ENCODE data around the gene HAGHL.
A peak's percentile ranks its signal among the peaks of the same experiment; 100 is the strongest.

The HAGHL gene

GRCh38 chr16:721765-722540, 5.0 kb upstream of the HAGHL start:
- no peak for DNase-seq

- no peak for DNase-seq
Measured at GRCh38 chr16:722835-723633, 3.9 kb upstream of the HAGHL start.

- DNase-seq: no peak
Measured at GRCh38 chr16:723695-724094, 3.2 kb upstream of the HAGHL start.

- no peak for DNase-seq
Measured at GRCh38 chr16:724188-725040, 2.5 kb upstream of the HAGHL start.

DNA sequence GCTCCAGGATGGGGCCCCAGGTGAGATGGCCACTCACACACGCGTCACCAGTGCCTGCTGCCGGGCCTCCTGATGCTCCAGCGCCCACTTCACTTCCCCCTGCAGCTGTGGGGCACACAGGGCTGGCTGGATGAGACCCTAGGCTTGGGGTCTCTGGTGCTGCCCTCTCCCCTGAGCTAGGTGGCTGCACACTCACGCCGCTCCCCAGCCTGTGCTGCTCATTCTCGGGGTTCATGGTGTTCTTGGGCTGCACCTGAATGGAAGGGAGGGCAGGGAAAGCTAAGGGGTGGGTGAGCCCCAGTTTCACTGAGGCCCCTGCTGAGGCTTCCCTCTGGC, 1.9 kb upstream of the HAGHL start:
- DNase-seq: no peak

DNA sequence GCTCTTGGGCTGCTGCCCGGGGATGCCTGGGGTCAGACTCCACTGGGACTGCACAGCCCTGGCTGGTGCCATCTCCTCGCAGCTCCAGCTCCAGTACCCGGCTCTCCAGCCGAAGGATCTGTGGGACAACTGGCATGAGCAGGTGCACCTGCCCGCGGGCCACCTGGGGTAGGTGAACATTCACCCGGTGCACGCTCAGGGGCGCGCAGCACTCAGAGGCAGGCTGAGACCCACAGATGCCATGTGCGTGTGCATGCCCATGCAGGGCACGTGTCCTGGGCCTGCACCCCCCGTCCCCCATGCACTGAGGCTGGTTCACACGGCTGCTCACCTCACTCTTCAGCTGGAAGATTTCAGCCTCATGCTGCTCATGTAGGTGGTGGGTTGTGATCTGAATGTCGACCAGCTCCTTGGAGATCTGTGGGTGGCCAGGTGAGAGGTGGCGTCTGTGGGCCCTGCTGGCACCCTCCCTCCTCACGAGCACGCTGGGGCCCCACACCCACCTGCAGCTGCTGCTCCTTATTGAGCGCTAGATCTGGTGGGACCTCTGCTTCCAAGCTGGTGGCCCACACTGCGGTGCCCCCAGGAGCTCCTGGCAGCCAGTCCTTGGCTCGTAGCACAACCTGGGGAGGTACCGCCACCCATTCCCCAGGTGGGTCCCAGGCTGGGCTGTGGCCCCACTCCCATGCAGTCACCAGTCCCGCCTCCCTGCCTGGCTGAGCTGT, 1.3 kb upstream of the HAGHL start:
- DNase-seq: no peak

DNA sequence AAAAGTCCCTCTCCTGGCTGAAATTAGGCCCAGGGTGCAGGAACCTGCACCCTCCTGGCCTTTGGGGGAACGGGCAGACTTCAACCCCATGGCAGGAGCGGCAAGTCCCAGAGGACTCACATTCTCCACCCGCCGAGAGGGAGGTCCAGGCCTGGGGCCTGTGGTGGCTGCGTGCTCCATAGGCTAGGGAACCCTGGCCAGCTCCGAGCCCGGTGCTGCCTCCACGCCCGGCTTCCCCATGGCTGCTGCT, 793 bp upstream of the HAGHL start:
- no peak for DNase-seq

DNA sequence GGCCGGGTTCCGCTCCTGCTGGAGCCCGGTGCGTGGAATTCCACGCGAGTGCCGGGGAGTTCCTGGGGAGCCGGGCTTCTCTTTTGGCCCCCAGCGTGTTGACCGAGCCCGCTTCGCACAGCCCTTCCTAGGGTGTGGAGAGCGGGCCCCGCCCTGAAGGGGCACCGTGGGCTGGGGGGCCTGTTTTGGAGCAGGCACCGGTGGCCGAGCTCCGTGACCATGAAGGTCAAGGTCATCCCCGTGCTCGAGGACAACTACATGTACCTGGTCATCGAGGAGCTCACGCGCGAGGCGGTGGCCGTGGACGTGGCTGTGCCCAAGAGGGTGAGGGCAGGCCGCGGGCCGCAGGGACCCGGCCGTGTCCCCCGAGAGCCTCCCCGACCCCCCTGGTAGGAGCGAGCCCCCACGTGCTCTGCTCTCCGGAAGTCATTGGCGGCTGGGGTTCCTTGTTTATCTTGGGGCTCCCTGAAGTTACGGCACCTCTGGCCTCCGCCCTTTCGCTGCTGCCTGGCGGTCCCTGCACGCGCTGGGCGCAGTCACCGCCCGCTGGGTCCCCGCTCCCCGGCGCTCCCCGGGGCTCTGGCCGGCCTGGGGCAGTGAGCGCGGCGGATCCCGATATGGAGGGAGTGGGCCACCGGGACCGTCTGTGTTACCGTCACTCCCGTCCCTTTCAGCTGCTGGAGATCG, 528 bp downstream of the HAGHL start:
- no peak for DNase-seq

DNA sequence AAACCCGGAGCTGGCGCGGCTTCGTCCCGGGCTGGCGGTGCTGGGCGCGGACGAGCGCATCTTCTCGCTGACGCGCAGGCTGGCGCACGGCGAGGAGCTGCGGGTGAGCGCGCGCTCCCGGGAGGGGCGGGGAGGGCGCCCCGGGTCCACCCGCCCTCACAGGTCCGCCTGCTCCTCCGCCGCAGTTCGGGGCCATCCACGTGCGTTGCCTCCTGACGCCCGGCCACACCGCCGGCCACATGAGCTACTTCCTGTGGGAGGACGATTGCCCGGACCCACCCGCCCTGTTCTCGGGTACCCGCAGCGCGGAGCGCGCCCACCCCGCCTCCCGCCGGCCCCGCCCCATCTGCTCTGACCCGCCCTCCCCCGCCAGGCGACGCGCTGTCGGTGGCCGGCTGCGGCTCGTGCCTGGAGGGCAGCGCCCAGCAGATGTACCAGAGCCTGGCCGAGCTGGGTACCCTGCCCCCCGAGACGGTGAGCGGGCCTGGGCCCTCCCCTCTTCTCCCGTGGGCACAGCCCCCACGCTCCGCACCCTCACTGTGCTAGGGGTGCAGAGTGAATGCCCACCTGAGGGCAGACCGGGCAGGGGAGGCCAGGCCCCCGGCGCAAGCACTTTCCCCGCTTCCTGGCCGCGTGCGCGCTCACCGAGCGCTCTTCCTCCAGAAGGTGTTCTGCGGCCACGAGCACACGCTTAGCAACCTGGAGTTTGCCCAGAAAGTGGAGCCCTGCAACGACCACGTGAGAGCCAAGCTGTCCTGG, 1.4 kb downstream of the HAGHL start:
- peak; percentile 76 for DNase-seq

GRCh38 chr16:728890-729744, 2.2 kb downstream of the HAGHL start:
- no peak for DNase-seq

DNA sequence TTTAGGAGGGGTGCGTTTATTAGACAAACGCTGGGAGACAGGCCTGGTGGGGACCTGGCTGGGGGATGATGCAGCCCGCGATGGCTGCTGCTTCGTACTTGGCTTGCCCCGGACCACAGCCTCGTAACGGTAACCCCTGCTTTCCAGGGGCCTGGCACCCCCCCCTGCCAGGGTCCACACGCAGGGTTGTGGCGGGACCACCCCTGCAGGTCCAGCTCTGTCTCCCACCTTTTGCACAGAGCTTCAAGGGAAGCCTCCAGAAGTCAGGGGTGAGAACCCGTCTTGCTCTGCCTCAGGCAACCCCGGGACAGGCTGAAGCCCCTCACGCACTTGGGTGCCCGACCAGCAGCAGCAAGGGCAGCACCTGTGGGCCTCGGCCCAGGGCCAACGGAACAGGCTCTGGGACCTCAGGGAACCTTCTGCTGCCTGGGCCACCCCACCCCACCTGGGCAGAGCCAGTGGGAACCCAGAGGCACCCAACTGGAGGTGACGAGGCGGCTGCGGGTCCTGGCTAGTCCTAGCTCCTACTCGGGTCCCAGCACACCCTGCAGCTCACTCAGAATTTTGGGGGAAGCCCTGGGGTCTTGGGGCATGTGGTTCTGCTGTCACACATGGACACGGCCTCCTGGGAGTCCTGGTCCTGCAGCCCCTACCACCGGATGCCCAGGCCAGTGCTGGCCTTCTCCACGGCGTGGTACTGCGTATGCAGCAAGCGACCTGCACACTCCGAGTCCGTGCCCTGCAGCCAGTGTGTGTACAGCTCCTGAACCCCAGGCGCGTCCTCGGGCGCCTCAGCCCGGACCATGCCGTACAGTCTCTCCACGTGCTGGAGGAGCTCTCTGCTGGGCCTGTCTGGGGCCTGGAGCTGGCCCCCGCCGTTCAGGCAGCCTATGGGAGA, 3.1 kb downstream of the HAGHL start:
- no peak for DNase-seq

GRCh38 chr16:730666-731509, 4.0 kb downstream of the HAGHL start:
- no peak for DNase-seq

DNA sequence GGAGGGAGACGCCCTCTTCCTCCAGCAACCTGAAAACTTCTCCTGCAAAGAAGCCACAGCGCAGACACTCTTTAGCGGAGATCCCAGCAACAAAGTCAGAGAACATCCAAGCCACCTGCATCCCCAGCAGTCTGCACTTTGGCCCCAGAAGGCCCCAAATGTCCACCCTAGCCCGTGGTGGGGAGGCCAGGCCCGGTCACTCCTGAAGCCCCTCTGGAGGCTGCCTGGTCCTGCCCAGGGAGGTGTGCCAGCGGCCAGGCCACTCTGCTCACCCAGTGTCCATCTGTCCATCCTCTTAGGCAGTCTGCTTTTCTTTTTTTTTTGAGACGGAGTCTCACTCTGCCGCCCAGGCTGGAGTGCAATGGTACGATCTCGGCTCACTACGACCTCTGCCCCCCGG, 5.4 kb downstream of the HAGHL start:
- DNase-seq: no peak

DNA sequence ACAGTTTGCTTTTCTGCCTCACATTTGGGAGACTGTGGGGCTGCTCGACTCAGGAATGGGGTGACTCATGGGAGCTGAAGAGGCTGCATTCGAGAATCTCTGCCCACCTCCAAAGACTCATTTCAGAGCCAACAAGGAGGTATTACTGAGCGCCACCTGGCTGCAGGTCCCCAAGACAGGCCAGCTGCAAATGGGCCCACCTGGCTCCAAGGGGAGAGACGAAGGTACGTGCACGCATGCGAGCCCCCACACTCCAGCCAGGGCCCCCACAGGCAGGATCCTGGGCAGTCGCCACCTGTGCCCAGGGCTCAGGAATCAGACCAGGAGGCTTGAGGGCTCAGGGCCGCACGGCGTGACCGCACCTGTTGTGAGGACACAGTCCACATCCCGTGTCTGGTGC, 6.0 kb downstream of the HAGHL start:
- no peak for DNase-seq

DNA sequence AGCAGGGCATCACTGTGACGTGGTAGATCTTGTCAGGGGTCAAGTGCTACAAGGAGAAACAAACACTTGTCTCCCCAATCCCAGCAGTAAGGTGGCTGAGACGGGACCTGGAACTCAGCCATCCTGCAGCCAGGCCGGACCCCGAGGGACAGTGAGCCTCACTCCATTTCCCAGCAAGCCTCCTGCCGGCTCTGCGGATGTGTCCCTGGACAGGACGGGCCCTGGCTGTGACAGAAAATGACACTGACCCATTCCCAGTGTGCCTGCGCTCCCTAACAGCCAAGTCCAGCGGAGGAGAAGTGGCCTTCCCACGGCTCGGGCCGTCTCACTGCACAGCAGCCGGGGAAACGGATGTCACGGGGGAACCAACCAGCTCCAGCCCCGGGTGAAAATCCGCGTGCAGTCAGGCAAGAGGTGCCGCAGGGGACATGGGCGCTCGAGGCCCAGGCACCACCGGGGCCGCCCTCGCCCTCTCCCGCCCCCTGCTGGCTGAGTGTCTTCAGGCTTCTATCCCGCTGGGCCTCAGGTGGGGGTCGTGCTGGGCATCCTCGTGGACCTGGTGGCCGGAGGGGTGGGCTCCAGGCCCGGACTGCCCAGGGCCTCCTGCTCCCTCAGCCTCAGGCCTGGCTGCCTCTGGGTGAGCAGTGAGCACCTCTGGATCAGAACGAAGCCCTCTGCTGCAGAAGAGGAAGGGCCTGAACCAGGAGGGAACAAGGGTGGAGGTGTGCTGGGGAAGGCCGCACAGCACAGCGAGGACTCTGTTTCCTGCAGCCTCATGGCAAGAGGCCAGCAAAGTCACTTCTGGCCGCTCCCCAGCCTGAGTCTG, 6.7 kb downstream of the HAGHL start:
- no peak for DNase-seq

DNA sequence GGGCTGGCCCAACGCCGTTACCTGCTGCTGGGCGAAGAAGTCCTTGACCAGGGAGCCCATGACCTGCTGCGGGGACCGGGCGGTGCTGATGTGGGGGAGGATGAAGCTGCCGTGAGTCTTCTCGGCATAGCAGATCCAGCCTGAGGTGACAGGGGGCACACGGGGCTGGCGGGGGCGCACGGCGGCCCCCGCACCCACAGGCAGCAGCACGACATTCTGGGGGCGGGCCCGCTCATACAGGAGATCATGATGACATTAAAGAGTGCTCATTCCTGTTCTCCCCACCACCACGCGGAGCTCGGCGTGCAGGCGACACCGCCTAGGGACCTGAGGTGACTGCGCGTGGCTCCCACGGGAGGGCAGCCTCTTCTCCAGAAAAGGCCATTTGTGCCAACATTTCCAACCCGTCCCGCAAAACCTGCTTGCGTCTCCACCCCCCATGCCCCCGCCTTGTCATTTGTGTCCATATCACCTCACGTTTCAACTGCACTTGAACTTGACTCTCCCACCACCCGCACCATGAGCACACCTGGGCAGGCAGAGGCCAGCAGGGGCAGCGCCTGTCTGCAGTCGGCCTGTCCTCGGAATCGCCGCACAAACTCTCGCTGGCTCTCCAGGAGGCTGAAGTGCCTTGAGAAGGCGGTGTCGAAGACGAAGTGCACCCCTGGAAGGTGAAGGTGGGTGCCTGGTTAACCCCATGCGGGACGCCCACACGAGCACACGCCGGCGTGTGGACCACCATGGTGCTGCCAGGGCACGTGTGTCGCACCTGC, 7.5 kb downstream of the HAGHL start:
- DNase-seq: no peak

Data from fibroblast of skin of back (primary cell).